K562 (cell line): ENCODE measurements around the gene TLCD5. TPM values are rescaled to one million over a fixed set of nuclear protein-coding genes. Genes with fewer than 3 reads are reported as not detected.

ENCODE experiments used
- ATF3 ChIP-seq, 2 experiments: fragments of 450-650 bp in 1 of 2; sonication (generic) in 1 of 2; formaldehyde crosslinking in 1 of 2; IDR thresholded peaks in 1 of 2; conservative IDR thresholded peaks in 1 of 2; 2 replicates each; pipeline versions ENCODE4 v1.6.1 to v1.8.1; 2016 to 2023; ENCODE audit warnings: mild to moderate bottlenecking in 2 of 2, moderate library complexity in 2 of 2, inconsistent platforms in 1 of 2, missing genetic modification reagents in 1 of 2
- CEBPB ChIP-seq: fragments of 450-650 bp; IDR thresholded peaks from 2 replicates; pipeline ENCODE4 v1.6.1; 2016; ENCODE audit warnings: missing genetic modification characterization, missing compliant biosample characterization
- CREBBP ChIP-seq: IDR thresholded peaks from one replicate; pipeline ENCODE4 v1.6.1; 2012; ENCODE audit warnings: low read depth, mild to moderate bottlenecking, control low read depth, inconsistent platforms, low read length
- CREM ChIP-seq: IDR thresholded peaks from 2 replicates; pipeline ENCODE4 v1.6.1; 2014; ENCODE audit warnings: antibody characterized with exemption, low read depth
- ELF4 ChIP-seq: fragments of 450-650 bp; formaldehyde crosslinking; IDR thresholded peaks from 2 replicates; pipeline ENCODE4 v1.4.0; 2022; ENCODE audit warnings: missing genetic modification characterization
- HDAC2 ChIP-seq: fragments of 450-650 bp; IDR thresholded peaks from 2 replicates; pipeline ENCODE4 v1.6.1; 2016; ENCODE audit warnings: mild to moderate bottlenecking
- MEF2A ChIP-seq: IDR thresholded peaks from 2 replicates; pipeline ENCODE4 v1.6.1; 2011; ENCODE audit warnings: low read depth, mild to moderate bottlenecking, low read length, moderate library complexity; ENCODE audit not compliant: control insufficient read depth
- polyA plus RNA-seq, 8 experiments: library from polyadenylated mRNA; depleted of rRNA in 4 of 8; stranded (reverse) in 5 of 8; unstranded in 3 of 8; fragments of >200 nt; fragmentation: Nextera tagmentation in 2 of 8; fragmentation: Illumina TruSeq in 1 of 8; extraction: Ambion mirVana in 2 of 8; extraction: Trizol in 1 of 8; gene quantifications; 2 replicates each; pipeline versions ENCODE4 v1.2.1 to v1.2.3, GENCODE V29; 2011 to 2014; ENCODE audit warnings: inconsistent platforms in 1 of 8, missing spikeins in 1 of 8
- total RNA-seq, 7 experiments: library from RNA; depleted of rRNA in 6 of 7; stranded (reverse); fragments of >200 nt in 6 of 7; fragmentation: Illumina TruSeq in 2 of 7; extraction: Trizol in 2 of 7; gene quantifications; 2 replicates each; pipeline versions ENCODE4 v1.2.1 to v1.2.3, GENCODE V29; 2011 to 2021; ENCODE audit warnings: low replicate concordance in 1 of 7
- TF ChIP-seq, protein P1 (sequence below), 2 experiments: fragments of 450-650 bp in 1 of 2; sonication (generic) in 1 of 2; formaldehyde crosslinking in 1 of 2; IDR thresholded peaks; 2 replicates each; pipeline versions ENCODE4 v1.7.1 to v1.9.0; 2016 to 2022; ENCODE audit warnings: inconsistent platforms in 1 of 2, mild to moderate bottlenecking in 1 of 2, missing genetic modification reagents in 1 of 2
- TF ChIP-seq, protein P2 (sequence below): sonication (generic); formaldehyde crosslinking; IDR thresholded peaks from 2 replicates; pipeline ENCODE4 v1.8.1; 2023; ENCODE audit warnings: mild to moderate bottlenecking, missing genetic modification reagents, moderate library complexity
- TF ChIP-seq, protein P3 (sequence below): fragments of 150-350 bp; IDR thresholded peaks from 2 replicates; pipeline ENCODE4 v1.6.1; 2014; ENCODE audit warnings: low read depth, mild to moderate bottlenecking, low read length, borderline replicate concordance

The TLCD5 gene
- total and polyA plus RNA-seq, 9 of the 15 experiments (the other 6 are each of a cell fraction or from before 2014, with no cell fraction given): 0.94 to 5.1 (median 1.6) TPM

- TF ChIP-seq, protein P1, sequence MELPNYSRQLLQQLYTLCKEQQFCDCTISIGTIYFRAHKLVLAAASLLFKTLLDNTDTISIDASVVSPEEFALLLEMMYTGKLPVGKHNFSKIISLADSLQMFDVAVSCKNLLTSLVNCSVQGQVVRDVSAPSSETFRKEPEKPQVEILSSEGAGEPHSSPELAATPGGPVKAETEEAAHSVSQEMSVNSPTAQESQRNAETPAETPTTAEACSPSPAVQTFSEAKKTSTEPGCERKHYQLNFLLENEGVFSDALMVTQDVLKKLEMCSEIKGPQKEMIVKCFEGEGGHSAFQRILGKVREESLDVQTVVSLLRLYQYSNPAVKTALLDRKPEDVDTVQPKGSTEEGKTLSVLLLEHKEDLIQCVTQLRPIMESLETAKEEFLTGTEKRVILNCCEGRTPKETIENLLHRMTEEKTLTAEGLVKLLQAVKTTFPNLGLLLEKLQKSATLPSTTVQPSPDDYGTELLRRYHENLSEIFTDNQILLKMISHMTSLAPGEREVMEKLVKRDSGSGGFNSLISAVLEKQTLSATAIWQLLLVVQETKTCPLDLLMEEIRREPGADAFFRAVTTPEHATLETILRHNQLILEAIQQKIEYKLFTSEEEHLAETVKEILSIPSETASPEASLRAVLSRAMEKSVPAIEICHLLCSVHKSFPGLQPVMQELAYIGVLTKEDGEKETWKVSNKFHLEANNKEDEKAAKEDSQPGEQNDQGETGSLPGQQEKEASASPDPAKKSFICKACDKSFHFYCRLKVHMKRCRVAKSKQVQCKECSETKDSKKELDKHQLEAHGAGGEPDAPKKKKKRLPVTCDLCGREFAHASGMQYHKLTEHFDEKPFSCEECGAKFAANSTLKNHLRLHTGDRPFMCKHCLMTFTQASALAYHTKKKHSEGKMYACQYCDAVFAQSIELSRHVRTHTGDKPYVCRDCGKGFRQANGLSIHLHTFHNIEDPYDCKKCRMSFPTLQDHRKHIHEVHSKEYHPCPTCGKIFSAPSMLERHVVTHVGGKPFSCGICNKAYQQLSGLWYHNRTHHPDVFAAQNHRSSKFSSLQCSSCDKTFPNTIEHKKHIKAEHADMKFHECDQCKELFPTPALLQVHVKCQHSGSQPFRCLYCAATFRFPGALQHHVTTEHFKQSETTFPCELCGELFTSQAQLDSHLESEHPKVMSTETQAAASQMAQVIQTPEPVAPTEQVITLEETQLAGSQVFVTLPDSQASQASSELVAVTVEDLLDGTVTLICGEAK (IDR thresholded peaks at IDR 0.05): peak; percentile 38; the same call in 1 of the 2 replicates
- TF ChIP-seq, protein P1 (CRISPR knock-in tag; IDR thresholded peaks at IDR 0.05): no peak
- TF ChIP-seq HDAC2 (peak; percentile 27; the same call in 1 of the 2 replicates), ATF3 (IDR thresholded peaks at IDR 0.05) (peak; percentile 47), ATF3 (CRISPR knock-in tag; conservative IDR thresholded peaks at IDR 0.05) (no peak), ELF4 (no peak), CEBPB (tag) (peak; percentile 71), CREM (0 out of 2 replicates have a peak, but pooled peaks have one; percentile 7), CREBBP (no peak), MEF2A (peak; percentile 90)
- TF ChIP-seq, protein P2, sequence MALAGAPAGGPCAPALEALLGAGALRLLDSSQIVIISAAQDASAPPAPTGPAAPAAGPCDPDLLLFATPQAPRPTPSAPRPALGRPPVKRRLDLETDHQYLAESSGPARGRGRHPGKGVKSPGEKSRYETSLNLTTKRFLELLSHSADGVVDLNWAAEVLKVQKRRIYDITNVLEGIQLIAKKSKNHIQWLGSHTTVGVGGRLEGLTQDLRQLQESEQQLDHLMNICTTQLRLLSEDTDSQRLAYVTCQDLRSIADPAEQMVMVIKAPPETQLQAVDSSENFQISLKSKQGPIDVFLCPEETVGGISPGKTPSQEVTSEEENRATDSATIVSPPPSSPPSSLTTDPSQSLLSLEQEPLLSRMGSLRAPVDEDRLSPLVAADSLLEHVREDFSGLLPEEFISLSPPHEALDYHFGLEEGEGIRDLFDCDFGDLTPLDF (CRISPR knock-in tag): no peak
- TF ChIP-seq, protein P3, sequence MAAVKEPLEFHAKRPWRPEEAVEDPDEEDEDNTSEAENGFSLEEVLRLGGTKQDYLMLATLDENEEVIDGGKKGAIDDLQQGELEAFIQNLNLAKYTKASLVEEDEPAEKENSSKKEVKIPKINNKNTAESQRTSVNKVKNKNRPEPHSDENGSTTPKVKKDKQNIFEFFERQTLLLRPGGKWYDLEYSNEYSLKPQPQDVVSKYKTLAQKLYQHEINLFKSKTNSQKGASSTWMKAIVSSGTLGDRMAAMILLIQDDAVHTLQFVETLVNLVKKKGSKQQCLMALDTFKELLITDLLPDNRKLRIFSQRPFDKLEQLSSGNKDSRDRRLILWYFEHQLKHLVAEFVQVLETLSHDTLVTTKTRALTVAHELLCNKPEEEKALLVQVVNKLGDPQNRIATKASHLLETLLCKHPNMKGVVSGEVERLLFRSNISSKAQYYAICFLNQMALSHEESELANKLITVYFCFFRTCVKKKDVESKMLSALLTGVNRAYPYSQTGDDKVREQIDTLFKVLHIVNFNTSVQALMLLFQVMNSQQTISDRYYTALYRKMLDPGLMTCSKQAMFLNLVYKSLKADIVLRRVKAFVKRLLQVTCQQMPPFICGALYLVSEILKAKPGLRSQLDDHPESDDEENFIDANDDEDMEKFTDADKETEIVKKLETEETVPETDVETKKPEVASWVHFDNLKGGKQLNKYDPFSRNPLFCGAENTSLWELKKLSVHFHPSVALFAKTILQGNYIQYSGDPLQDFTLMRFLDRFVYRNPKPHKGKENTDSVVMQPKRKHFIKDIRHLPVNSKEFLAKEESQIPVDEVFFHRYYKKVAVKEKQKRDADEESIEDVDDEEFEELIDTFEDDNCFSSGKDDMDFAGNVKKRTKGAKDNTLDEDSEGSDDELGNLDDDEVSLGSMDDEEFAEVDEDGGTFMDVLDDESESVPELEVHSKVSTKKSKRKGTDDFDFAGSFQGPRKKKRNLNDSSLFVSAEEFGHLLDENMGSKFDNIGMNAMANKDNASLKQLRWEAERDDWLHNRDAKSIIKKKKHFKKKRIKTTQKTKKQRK: no peak
These were observed 9.9 kb downstream of the TLCD5 start (continued) for GRCh38 chr11:120334894-120335462.
